ENCODE data around the gene SMIM27.
"Not testable (repeated sequence)": the region's sequence is repeated elsewhere in the genome, so short reads cannot be mapped to it uniquely, and the experiment has no call there.

Gene SMIM27

GRCh38 chr9:32552172-32552872 lies at the start of gene SMIM27, which contains the start of gene TOPORS:
Gene SMIM27, plus strand, starts transcription at chr9:32552327. Its CDS starts 108 bp downstream, at chr9:32552435.
Gene TOPORS, minus strand, starts transcription at chr9:32552586. Its CDS starts 150 bp downstream, at chr9:32552436.
- TF ChIP-seq CTCF (IDR thresholded peaks at IDR 0.05), result no peak
- TF ChIP-seq ZFX (IDR thresholded peaks at IDR 0.05; ENCODE audit: borderline replicate concordance), result no peak
- H3K27ac ChIP-seq, result peak within 1 kb of the TSS; percentile 93

DNA sequence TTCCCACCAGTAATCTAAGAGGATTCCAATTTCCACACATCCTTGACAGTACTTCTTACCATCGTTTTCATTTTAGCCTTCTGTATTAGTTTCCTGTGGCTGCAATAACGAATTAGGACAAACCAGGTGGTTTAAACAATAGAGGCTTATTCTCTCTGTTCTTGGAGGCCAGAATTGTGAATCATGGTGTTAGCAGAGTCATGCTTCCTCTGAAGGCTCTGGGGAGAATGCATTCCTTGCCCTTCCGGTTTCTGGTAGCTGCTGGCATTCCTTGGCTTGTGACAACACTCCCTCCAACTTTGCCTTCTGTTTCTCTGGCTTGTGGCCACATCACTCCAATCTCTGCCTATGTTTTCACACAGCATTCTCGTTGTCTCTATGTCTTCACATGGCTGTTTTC lies 49.7 kb upstream of the SMIM27 start:
- no peak for TF ChIP-seq CTCF (IDR thresholded peaks at IDR 0.05)
- no peak for TF ChIP-seq ZFX (IDR thresholded peaks at IDR 0.05; ENCODE audit: borderline replicate concordance)
- no peak overlapping the region for H3K27ac ChIP-seq

DNA sequence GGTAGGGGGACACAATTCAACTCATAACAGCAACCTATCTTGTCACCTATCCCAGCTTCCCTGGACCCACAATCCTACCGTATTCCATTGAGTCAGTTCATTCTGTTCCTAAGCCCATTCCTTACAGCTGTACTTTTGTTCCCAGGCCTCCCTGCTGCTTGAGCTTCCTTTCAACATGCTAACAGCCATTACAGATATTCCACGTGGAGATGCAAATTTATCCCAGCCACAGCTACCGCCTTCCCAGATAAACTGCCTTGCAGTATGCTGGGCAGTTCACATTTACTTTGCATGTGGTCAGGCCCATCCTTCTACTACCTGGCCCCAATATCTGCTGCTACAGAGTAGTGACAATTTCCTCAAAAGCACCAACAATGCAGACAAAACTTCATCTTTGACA lies 49.1 kb upstream of the SMIM27 start:
- H3K27ac ChIP-seq, result no peak overlapping the region

DNA sequence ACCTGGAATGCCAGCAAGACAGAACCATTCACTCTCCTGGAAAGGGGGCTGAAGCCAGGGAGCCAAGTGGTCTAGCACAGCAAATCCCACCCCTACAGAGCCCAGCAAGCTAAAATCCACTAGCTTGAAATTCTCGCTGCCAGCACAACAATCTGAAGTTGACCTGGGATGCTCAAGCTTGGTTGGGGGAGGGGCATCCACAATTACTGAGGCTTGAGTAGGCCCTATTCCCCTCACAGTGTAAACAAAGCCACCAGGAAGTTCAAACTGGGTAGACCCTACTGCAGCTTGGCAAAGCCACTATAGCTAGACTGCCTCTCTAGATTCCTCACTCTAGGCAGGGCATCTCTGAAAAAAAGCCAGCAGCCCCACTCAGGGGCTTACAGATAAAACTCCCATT lies 43.4 kb upstream of the SMIM27 start:
- no peak overlapping the region for H3K27ac ChIP-seq
- no peak for TF ChIP-seq CTCF (IDR thresholded peaks at IDR 0.05)
- no peak for TF ChIP-seq ZFX (IDR thresholded peaks at IDR 0.05; ENCODE audit: borderline replicate concordance)

More for the DNA sequence above, 49.1 kb upstream of the SMIM27 start:
- TF ChIP-seq CTCF (IDR thresholded peaks at IDR 0.05) (no peak), ZFX (IDR thresholded peaks at IDR 0.05; ENCODE audit: borderline replicate concordance) (no peak)

GRCh38 chr9:32516241-32516640 lies 35.9 kb upstream of the SMIM27 start:
- H3K27ac ChIP-seq, result no peak overlapping the region
- TF ChIP-seq CTCF (IDR thresholded peaks at IDR 0.05) (no peak), ZFX (IDR thresholded peaks at IDR 0.05; ENCODE audit: borderline replicate concordance) (no peak)

DNA sequence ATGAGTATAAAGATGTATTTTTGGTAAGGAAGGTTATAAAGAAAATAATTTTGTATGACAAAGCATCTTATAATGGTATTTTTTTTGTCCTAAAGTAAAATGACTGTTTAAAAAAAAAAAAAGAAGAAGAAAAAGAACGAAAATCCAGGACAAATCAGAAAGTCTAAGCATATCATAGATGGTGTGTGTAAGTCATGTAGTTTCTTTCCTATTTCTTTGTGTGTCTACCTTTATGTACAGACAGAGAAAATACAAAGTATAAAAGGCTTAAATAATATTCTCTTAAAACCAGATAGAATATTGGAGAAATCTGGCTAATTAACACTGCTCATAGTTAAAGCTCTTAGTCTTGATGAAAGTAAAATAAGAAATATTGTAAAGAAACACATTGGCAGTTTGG lies 33.9 kb upstream of the SMIM27 start:
- TF ChIP-seq ZFX (IDR thresholded peaks at IDR 0.05; ENCODE audit: borderline replicate concordance) (no peak), CTCF (IDR thresholded peaks at IDR 0.05) (no peak)
- H3K27ac ChIP-seq, result no peak overlapping the region

GRCh38 chr9:32523910-32524309 lies 28.2 kb upstream of the SMIM27 start:
- TF ChIP-seq ZFX (IDR thresholded peaks at IDR 0.05; ENCODE audit: borderline replicate concordance) (no peak), CTCF (IDR thresholded peaks at IDR 0.05) (no peak)
- no peak overlapping the region for H3K27ac ChIP-seq

GRCh38 chr9:32524558-32524891 lies 27.6 kb upstream of the SMIM27 start:
- not testable (repeated sequence) for H3K27ac ChIP-seq

Data from 22Rv1 (cell line).